ENCODE data around the gene RANBP1. TPM values are rescaled to one million over a fixed set of nuclear protein-coding genes. Genes with fewer than 3 reads are reported as not detected.
A peak's percentile ranks its signal among the peaks of the same experiment; 100 is the strongest.

Gene RANBP1
- total and polyA plus RNA-seq, 9 of the 15 experiments (the other 6 are each of a cell fraction or from before 2014, with no cell fraction given) = 162 to 2,891 (median 1,289) TPM

- TF ChIP-seq ZFP1 (CRISPR knock-in tag; IDR thresholded peaks at IDR 0.05) (no peak), MYC (IDR thresholded peaks at IDR 0.05; ENCODE audit: low read depth, low read length) (peak; percentile 80), MYC (CRISPR knock-in tag; IDR thresholded peaks at IDR 0.05; ENCODE audit: borderline replicate concordance, low read depth) (no peak), ZBTB17 (CRISPR knock-in tag; IDR thresholded peaks at IDR 0.05) (0 out of 2 replicates have a peak, but pooled peaks have one; percentile 28), ZNF175 (CRISPR knock-in tag; IDR thresholded peaks at IDR 0.05; ENCODE audit: low read depth) (no peak), CGGBP1 (CRISPR knock-in tag; IDR thresholded peaks at IDR 0.05) (no peak), MEF2D (tag; conservative IDR thresholded peaks at IDR 0.05; ENCODE audit: low read depth) (0 out of 2 replicates have a peak, but pooled peaks have one; percentile 40), GMEB1 (CRISPR knock-in tag; IDR thresholded peaks at IDR 0.05) (no peak), PHTF2 (CRISPR knock-in tag; IDR thresholded peaks at IDR 0.05) (no peak), ZNF699 (CRISPR knock-in tag; IDR thresholded peaks at IDR 0.05; ENCODE audit: insufficient replicate concordance) (no peak), ZKSCAN8 (CRISPR knock-in tag; IDR thresholded peaks at IDR 0.05) (no peak), ATF1 (CRISPR knock-in tag; IDR thresholded peaks at IDR 0.05) (no peak), ATF1 (tag; IDR thresholded peaks at IDR 0.05) (no peak), HES1 (IDR thresholded peaks at IDR 0.05; ENCODE audit: low read depth) (no peak), SMARCA5 (IDR thresholded peaks at IDR 0.05) (no peak), TFAM (CRISPR knock-in tag; conservative IDR thresholded peaks at IDR 0.05) (no peak), PML (IDR thresholded peaks at IDR 0.05; ENCODE audit: low read length) (peak; percentile 43; the same call in 1 of the 2 replicates), PRDM10 (IDR thresholded peaks at IDR 0.05; ENCODE audit: partially characterized antibody) (no peak), SMAD4 (CRISPR knock-in tag; conservative IDR thresholded peaks at IDR 0.05) (0 out of 2 replicates have a peak, but pooled peaks have one; percentile 67), HMGN3 (IDR thresholded peaks at IDR 0.05; ENCODE audit: borderline replicate concordance, extremely low read depth, insufficient read length, low read depth, low read length) (peak; percentile 36), HDAC1 (IDR thresholded peaks at IDR 0.05) (no peak), MEF2A (IDR thresholded peaks at IDR 0.05; ENCODE audit: control insufficient read depth, low read depth, low read length) (no peak), ZNF174 (CRISPR knock-in tag; IDR thresholded peaks at IDR 0.05) (no peak), BDP1 (IDR thresholded peaks at IDR 0.05; ENCODE audit: insufficient read depth, insufficient read length) (no peak)
These were observed 44.4 kb upstream of the RANBP1 start (continued) for GRCh38 chr22:20071524-20071972.

Measured in K562 (cell line).